Retina (tissue), 1 donor: ENCODE measurements around the gene RPL3.
"Not testable (repeated sequence)": the region's sequence is repeated elsewhere in the genome, so short reads cannot be mapped to it uniquely, and the experiment has no call there.

ENCODE experiments used
- DNase-seq: peaks from one replicate; pipeline ENCODE4 v3.0.0-alpha.2; 2016

The RPL3 gene

DNA sequence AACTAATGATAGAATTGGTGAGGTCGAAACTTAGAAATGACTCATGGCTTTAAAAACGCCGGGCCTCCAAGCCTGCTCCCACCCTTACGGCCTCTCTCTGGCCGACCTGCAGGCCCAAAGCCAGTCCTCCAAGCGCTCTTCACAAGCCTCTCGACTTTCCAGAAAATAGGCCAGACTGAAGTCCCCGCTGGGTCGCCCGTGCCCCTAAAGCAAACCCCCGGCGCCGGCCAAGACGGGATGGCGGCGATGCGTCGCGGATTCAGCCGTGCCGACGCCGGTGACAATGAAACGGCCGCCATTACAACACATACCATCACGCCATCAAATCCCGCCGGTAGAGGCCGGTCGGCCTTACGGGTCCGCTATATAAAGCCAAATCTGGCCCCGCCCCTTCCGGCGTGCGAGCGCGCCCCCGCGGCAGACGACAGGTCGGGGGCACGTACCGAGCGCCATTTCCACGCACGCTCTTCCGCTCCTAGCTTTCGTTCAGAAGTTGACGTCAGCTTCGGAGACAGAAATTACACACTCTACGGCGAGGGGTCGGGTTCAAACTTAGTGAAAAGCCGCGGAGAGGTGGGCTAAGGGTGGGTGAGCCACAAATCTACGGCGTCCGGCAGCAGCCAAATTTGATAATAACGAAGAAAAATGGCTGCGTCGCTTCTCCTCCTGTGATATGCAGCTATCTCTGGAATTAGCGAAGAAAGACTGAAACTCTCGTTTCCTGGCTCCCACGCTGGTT is at the start of gene RPL3:
Gene RPL3, minus strand, starts transcription at position 340 of the 739 bp plus-strand sequence. Its CDS starts 26 bp downstream, at position 314.
- peak; percentile 99 for DNase-seq

DNA sequence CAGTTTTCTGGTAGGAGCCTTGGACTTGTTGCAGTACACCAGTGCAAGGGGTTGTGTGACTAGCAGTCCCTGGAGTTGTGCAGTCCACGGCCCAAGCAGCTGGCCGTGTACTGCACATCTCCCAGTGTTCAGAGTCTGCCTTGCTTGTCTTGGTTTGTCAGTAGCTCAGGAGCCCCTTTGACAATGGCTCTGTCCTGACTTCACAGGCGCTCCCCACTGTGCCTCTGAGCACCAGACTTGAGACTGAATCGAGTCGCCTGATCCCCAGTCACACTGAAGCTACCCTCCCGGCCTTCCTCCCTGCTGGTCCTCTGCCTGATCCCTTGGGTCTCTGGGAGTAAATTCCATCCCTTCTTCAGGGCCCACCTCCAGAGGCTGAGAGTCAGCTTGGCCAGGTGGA is 49.8 kb upstream of the RPL3 start:
- DNase-seq, result no peak

DNA sequence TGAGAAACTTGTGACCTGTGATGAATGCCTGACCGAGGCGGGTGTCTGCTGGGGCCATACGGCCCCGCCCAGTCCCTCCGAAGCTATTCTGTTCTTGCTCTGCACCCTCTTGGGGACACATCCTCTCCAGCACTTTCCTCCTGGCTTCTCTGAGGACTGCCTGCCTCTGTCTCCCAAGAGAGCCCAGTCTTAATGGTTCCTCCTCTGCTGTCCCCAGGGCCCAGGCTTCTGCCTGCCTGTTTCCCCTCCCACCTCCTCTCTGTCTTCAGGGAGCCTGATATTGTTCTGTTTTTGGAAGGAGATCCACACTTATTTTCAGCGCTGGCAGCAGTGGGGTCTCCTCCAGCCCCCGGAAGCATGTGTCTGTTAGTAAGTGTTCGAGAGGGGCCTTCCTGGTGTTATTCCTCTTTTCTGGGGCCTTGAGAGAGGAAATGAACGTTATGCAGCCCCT is 49.1 kb upstream of the RPL3 start:
- no peak for DNase-seq

DNA sequence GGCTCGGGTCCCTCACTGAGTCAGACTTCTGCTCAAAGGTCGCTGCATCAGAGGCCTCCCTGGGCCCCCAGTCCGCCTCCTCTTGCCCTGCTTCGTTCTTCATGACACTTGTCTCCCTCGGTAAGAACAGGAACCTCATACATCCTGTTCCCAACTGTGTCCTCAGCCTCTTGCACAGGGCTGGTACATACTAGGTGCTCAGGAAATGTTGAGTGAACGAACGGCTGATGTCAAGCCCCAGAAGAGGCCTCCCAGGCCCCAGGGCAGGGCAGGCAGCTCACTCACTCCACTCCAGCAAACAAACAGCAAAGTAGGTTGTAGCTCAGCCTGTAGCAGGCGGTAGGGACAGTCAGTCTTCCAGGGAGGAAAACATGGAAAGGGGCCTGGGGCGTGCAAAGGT is 47.6 kb upstream of the RPL3 start:
- DNase-seq, result no peak

DNA sequence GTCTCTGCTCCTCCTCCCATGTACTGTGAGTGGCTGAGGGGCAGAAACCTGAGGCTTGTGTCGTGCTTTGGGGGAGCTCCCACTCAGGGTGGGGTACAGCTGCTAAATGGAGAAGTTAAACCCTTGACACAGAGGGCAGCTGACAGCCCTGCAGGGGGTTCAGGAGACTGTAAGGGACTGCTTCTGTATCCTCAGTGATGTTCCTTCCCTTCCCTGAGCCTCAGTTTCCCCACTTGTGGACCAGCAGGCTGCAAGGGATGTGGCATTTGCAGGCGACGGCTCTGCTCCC is 46.0 kb upstream of the RPL3 start:
- DNase-seq, result no peak

DNA sequence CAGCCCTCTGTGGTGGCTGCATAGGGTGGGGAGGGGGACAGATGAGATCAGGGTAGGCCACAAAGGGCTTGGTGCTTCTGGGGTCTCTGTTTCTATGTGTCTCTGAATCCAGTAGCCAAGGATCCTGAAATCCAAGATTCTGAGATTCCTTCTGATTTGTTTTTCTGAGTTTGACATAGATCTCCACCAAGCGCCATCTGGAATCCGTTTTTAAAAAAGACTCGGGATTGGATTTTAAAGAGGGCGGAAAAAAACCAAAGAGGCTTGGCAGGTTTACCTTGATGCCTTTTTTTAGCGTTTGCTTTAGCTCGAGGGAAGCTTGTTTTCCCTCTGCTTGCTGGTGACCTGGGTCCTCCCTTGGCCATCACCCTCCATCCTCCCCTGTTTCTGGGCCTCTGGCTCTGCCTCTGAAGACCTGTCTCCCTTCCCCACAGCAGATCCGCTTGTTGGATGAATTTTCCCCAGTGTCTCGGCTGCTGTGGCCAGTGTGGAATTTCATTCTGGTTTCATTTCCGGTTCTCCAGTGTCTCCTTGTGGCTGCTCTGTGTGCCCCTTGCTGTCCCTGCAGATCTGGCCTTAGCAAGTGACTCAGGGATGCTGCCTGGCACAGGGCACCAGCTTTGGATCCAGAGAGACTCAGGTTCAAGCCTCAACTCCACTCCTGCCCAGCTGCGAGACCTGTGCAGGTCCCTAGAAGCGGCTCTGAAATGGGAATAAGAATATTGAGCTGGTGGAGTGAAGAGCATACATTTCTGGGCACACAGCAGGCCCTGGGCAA is 45.5 kb upstream of the RPL3 start:
- DNase-seq, result no peak

DNA sequence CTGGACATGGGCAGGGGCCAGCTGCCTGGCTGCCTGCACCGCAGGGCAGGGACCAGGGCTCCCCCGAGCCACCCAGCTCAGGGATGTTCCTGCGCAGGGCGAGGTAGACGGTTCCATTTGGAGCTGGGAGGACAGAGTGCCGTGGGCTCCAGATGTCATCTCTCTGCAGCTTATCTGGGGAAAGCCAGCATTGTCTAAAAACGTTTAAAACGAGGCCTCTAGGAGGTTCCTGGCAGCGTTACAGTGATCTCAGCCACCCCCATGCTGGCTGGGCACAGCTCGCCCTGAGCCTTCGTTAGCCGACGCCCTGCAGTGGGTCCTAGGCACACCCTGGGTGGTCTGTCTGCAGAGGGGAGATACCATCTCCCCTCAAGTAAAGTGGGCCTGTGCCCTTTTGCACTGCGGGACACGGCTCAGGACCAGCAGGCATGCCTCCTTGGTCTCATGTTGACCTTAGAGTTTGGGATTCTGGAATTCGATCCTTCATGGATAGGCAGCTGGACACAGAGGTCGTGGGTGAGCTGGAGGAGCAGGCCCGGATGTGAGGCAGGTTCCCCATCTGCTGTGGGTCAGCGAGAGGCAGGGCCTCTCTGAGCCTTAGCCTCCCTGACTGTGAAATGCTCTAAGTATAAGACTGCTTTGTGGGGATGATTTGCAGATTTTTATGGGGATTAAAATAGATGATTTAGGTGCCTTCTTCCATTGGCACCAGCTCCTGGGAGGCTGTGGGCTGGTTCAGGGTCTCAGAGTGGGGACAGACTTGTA is 44.5 kb upstream of the RPL3 start:
- peak; percentile 49 for DNase-seq

DNA sequence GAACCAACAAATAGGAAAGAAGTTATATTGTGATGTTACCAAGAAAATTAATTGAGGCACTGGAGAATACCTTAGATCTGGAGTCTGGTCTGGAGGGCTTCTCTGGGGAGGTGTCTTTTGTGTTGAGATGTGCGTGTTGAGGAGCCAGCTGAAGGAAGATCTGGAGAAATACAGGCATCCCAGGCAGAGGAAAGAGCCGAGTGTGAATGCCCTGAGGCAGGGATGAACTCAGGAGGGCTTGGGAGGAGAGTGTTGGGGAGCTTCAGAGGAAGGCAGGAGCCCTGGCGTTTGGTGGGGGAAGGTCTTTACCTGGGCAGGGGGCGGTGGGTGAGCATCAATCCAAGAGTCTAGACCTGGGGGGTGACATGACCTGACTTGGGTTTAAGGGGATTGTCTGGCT is 43.5 kb upstream of the RPL3 start:
- no peak for DNase-seq

DNA sequence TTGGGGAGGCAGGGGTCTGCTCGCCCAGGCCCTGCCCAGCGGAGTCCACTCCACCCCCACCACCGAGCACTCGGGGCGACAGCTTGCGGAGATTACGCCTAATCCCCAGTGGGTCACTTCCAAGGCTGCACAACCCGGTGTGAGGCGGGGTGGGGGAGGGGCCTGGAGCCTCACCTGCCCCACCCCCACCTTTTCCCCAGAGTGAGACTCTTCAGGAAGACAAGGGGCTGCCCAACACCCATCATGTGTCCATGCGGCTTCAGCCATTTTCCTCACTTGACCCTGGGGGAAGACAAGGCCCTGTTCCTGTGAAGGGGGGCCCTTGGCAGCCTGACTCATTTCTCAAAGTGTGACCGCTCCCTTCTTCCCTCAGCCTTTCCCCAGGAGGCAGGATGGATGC is 42.8 kb upstream of the RPL3 start:
- DNase-seq, result peak; percentile 58

DNA sequence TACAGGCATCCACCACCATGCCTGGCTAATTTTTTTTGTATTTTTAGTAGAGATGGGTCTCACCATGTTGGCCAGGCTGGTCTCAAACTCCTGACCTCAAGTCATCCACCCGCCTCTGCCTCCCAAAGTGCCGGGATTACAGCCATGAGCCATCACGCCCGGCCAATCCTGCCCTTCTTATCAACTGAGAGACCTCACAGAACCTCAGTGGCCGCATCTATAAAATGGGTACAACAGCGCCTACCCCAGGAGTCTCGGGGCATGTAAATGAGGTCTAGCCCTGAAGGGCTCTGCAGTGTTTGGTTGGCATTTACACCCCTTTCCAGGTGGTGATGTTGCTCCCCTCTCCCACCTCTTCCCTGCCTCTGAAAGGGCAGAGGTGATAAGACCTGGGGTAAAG is 42.1 kb upstream of the RPL3 start:
- no peak for DNase-seq

DNA sequence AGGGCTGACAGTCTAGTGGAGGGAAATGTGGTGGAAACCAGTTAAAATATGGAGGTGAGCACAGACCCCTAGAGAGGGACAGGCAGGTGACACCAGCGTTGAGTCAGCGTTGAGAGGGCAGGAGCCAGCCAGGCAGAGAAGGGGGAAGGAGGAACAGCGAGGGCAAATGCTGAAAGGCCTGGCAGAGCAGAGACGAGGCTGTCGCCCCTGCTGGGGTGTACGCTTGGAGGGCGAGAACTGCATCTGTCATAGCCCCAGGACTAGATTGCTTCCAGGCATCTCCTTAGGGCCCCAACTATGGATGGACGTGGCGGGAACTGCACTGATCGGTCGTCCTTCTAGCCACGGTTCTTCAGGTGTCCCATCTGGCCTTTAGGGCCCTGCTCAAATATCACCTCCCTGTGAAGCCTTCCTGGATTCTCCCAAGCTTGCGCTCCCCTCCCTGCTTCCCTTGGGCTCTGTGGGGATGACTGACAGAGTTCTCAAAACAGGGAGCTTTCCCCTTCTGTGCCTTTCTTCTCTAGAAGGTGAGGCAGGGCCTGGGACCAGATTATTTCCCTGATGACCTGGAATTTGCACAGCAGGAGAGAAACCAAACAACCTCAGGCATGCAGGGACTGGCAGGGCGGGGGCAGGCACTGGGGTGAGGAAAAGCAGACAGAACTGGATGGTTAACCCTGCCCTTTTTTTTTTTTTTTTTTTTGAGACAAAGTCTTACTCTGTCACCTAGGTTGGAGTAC is 41.4 kb upstream of the RPL3 start:
- DNase-seq, result no peak

DNA sequence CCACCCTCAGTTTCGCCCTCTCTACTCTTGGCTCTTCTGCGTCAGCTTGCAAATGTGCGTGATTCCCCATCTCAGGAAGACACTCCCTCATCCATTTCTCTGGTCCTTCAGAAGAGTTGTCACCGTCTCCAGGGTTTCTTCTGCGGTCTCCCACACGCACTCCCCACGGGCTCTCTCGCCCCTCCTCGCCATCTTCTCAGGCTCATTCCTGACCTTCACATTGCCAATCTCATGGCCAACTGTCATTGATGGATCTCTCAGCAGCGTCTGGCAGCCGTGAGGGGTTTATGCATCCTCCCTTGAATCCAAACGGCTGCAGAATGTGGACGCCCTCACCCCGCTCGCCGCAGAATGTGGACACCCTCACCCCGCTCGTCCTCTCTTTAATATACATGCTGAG is 40.8 kb upstream of the RPL3 start:
- DNase-seq, result no peak

DNA sequence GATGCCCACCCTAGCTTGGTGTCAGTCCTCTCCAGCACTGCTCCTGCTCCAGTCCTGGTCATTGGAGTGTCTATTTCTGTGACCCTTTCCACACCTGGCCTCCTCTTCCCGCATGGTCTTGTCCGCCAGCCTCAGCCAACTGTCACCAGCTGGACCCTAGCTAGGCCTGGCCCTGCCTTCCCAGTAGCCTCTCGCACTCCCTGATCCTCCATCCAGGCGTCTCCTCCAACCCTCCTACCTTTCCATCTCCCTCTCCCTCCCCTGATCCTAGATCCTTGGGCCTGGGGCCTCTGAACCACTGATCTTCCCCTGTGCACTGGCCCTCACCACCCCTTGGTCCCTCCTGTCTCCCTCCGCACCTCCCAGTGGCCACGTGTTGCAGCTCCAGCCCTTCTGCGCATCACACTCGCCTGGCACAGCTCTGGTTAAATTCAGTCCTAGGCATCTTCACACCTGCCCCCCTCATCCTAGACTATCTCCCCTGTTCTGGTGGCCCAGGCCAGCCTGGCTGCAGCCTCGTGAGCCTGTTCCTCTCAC is 40.3 kb upstream of the RPL3 start:
- no peak for DNase-seq

DNA sequence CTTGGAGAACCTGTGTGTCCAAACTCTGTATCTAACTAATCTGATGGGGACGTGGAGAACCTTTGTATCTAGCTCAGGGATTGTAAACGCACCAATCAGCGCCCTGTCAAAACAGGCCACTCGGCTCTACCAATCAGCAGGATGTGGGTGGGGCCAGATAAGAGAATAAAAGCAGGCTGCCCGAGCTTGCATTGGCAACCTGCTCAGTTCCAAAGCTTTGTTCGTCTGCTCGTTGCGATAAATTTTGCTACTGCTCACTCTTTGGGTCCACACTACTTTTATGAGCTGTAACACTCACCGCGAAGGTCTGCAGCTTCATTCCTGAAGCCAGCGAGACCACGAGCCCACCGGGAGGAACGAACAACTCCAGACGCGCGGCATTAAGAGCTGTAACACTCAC is 38.8 kb upstream of the RPL3 start:
- DNase-seq, result not testable (repeated sequence)

DNA sequence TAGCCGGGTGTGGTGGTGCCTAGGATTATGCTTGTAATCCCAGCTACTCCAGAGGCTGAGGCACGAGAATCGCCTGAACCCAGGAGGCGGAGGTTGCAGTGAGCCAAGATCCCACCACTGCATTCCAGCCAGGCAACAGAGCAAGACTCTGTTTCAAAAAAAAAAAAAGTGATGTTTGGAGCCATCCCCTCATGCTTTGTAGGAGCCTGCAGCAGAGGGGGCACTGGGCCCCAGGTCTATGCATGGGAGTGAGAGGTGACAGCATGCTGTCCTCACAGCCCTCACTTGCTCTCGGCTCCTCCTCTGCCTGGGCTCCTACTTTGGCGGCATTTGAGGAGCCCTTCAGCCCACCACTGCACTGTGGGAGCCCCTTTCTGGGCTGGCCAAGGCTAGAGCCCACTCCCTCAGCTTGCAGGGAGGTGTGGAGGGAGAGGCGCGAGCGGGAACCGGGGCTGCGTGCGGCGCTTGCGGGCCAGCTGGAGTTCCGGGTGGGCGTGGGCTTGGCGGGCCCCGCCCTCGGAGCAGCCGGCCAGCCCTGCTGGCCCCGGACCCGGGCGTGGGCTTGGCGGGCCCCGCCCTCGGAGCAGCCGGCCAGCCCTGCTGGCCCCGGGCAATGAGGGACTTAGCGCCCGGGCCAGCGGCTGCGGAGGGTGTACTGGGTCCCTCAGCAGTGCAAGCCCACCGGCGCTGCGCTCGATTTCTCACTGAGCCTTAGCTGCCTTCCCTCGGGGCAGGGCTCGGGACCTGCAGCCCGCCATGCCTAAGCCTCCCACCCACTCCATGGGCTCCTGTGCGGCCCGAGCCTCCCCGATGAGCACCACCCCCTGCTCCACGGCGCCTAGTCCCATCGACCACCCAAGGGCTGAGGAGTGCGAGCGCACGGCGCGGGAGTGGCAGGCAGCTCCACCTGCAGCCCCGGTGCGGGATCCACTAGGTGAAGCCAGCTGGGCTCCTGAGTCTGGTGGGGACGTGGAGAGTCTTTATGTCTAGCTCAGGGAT is 38.0 kb upstream of the RPL3 start:
- not testable (repeated sequence) for DNase-seq

DNA sequence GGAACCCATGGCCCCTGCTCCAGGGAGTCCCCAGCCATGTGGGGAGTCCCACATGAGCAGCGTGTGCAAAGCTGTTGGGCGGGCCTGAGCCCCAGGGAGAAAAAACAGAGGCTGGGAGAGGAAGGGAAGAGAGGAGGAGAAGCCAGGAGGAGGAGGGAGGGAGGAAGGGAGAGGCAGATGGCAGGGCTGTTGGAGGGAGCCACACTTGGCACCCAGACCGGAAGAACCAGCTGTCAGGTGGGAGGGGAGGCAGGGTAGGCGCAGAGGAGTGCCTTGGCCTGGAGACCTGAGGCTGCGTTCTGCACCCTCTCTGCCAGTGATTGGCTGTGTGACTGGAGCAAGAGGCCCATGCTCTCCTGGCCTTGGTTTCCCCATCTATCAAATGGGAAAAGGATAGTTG is 37.0 kb upstream of the RPL3 start:
- no peak for DNase-seq

DNA sequence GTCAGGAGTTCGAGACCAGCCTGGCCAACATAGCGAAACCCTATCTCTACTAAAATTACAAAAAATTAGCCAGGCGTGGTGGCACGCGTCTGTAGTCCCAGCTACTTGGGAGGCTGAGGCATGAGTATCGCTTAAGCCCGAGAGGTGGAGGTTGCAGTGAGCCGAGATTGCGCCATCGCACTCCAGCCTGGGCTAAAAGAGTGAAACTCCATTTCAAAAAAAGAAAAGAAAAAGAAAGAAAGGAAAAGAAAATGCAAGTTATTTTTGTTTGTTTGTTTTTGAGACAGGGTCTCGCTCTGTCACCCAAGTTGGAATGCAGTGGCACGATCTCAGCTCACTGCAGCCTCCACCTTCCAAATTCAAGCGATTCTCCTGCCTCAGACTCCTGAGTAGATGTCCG is 36.4 kb upstream of the RPL3 start:
- not testable (repeated sequence) for DNase-seq

DNA sequence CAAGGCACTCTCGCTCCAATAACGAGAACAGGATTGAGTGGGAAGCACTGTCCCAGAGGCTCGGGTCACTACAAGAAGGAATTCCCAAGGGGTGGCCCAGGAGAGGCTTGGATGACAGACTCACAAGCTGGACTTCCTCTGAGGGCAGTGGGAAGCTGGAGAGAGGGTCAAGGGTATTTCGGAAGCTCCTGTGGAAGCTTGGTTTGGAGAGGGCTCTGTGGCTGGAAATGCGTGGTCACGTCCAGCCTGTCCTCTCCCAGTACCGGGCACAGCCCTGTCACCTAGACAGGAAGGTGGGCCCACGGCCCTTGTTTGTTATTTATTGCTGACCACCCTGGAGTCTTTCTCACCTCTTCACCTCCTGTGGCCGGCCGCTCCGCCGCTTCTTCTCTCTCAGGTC is 35.7 kb upstream of the RPL3 start:
- DNase-seq, result no peak

DNA sequence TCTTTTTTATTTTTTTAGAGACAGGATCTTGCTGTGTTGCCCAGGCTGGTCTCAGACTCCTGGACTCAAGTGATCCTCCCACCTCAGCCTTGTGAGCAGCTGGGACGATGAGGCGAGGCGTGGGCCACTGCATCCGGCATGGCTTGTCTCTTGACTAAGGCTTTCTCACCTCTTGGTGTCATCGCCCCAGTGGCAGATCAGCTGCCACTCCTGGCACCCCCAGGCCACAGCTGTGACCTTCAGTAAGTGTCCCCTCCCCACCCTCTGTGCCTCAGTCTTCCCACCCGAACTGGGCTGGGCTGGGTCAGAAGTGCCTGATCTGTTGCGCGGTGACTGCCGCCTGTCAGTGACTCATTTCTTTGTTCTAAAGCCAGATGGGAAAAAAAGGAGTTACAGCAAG is 33.9 kb upstream of the RPL3 start:
- DNase-seq, result no peak

DNA sequence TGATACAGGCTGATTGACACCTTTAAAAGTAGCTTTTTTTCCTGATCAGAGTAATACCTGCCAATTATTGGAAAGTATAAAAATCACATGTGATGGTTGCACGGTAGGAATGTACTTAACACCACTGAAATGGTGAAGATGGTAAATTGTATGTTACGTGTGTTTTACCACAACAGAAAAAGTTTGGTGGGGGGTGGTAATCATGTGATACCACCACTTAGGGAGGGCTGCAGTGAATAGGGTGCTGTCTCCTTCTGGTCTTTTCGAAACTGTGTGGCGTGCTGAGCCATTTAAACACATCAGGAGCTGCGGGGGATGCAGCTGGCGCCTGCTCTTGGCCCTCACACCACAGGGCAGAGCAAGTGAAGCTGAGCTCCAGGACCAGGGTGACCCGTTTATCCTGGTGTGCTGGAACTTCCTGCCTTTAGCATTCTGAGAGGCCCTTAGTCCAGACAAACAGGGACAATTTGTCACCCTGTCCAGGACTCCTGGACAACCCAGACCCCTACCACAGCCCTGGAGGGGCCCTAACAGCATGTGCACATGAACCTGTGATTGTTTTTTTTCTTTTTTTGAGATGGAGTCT is 33.0 kb upstream of the RPL3 start:
- DNase-seq, result no peak

DNA sequence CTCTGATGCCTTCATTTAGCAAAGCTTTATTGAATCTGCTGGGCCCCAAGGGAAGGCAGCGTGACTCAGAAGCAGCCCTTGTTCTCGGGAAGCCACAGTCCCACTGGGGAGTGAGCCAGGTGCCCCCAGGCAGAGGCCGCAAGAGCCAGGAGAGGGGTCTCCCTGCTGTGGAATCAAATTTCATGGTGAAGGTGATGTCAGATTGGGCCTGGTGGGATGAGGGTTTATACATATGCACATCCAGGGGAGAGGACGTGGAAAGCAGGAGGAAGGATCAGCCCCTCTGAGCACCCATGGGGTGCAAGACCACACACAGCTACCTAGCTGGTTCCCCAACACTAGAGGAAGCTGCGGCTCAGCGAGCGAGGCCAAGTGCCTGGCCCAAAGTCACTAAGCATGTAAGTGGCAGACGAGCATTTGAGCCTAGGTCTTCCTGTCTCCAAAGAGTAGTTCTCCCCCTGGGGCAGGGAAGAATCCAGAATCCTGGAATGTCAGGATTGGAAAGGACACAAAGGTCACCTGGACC is 32.3 kb upstream of the RPL3 start:
- DNase-seq, result peak; percentile 34
